Astrocyte (in vitro differentiated cells and primary cell): ENCODE data around the gene THOC5. TPM values are rescaled to one million over a fixed set of nuclear protein-coding genes. Genes with fewer than 3 reads are reported as not detected.

ENCODE experiments used
- DNase-seq: peaks from one replicate; pipeline ENCODE4 v3.0.0-alpha.2; 2010; ENCODE audit warnings: low read depth
- FAIRE-seq: peaks from 2 replicates; lab custom pipeline; 2011; peaks lifted over from hg19 to GRCh38; lab: Jason Lieb, UNC
- H2AFZ ChIP-seq: 2 replicates; pipeline ENCODE4 v1.6.0; 2012; ENCODE audit warnings: low read depth, low read length, inconsistent platforms
- H3K27ac ChIP-seq: 2 replicates; pipeline ENCODE4 v1.5.1; 2011; ENCODE audit warnings: low read depth, low read length, inconsistent platforms
- H3K27me3 ChIP-seq: 2 replicates; pipeline ENCODE4 v1.6.0; 2011; ENCODE audit warnings: low read length, inconsistent platforms; ENCODE audit not compliant: insufficient read depth
- H3K36me3 ChIP-seq: 2 replicates; pipeline ENCODE4 v1.5.1; 2011; ENCODE audit warnings: low read length, inconsistent platforms; ENCODE audit not compliant: insufficient read depth
- H3K4me1 ChIP-seq: 2 replicates; pipeline ENCODE4 v1.5.1; 2011; ENCODE audit warnings: low read length, inconsistent platforms; ENCODE audit not compliant: insufficient read depth
- H3K4me2 ChIP-seq: 2 replicates; pipeline ENCODE4 v1.6.0; 2012; ENCODE audit warnings: low read length, inconsistent platforms
- H3K4me3 ChIP-seq: 2 replicates; pipeline ENCODE4 v1.5.1; 2011; ENCODE audit warnings: low read depth, mild to moderate bottlenecking, low read length, inconsistent platforms; ENCODE audit not compliant: insufficient read depth
- H3K79me2 ChIP-seq: 2 replicates; pipeline ENCODE4 v1.6.0; 2012; ENCODE audit warnings: mild to moderate bottlenecking, low read length, inconsistent platforms; ENCODE audit not compliant: insufficient read depth
- H3K9ac ChIP-seq: 2 replicates; pipeline ENCODE4 v1.6.0; 2012; ENCODE audit warnings: mild to moderate bottlenecking, low read length, inconsistent platforms
- H3K9me3 ChIP-seq: 2 replicates; pipeline ENCODE4 v1.5.1; 2012; ENCODE audit warnings: low read depth, mild to moderate bottlenecking, low read length, inconsistent platforms; ENCODE audit not compliant: insufficient read depth
- H4K20me1 ChIP-seq: 2 replicates; pipeline ENCODE4 v1.6.0; 2012; ENCODE audit warnings: low read length, inconsistent platforms; ENCODE audit not compliant: insufficient read depth
- H3K27ac Mint-ChIP-seq: one replicate; pipeline ENCODE4 v1.8.0; 2021; ENCODE audit warnings: mild to moderate bottlenecking, mixed read lengths; ENCODE audit not compliant: unreplicated experiment
- H3K27me3 Mint-ChIP-seq: one replicate; pipeline ENCODE4 v1.8.0; 2021; ENCODE audit warnings: low read depth, mixed read lengths; ENCODE audit not compliant: unreplicated experiment
- H3K36me3 Mint-ChIP-seq: one replicate; pipeline ENCODE4 v1.8.0; 2021; ENCODE audit warnings: low read depth, mixed read lengths; ENCODE audit not compliant: unreplicated experiment
- H3K4me1 Mint-ChIP-seq: one replicate; pipeline ENCODE4 v1.8.0; 2021; ENCODE audit warnings: low read depth, mixed read lengths; ENCODE audit not compliant: unreplicated experiment
- H3K4me3 Mint-ChIP-seq: one replicate; pipeline ENCODE4 v1.8.0; 2021; ENCODE audit warnings: mild to moderate bottlenecking, moderate library complexity, mixed read lengths; ENCODE audit not compliant: unreplicated experiment
- H3K9me3 Mint-ChIP-seq: one replicate; pipeline ENCODE4 v1.8.0; 2021; ENCODE audit warnings: mild to moderate bottlenecking, mixed read lengths; ENCODE audit not compliant: unreplicated experiment
- CTCF ChIP-seq: IDR thresholded peaks from 2 replicates; pipeline ENCODE4 v1.5.1; 2011; ENCODE audit warnings: low read depth, mild to moderate bottlenecking, inconsistent platforms, low read length, moderate library complexity; ENCODE audit not compliant: insufficient read depth
- EZH2 ChIP-seq: IDR thresholded peaks from 2 replicates; pipeline ENCODE4 v1.6.1; 2012; ENCODE audit warnings: mild to moderate bottlenecking, low read length, inconsistent platforms; ENCODE audit not compliant: insufficient read depth
- total RNA-seq: library from RNA; stranded (reverse); gene quantifications from 2 replicates; pipeline ENCODE4 v1.2.1, GENCODE V29; 2021

THOC5 gene
- total RNA-seq, 1 donor from 2014 or later = 85.0 TPM

DNA sequence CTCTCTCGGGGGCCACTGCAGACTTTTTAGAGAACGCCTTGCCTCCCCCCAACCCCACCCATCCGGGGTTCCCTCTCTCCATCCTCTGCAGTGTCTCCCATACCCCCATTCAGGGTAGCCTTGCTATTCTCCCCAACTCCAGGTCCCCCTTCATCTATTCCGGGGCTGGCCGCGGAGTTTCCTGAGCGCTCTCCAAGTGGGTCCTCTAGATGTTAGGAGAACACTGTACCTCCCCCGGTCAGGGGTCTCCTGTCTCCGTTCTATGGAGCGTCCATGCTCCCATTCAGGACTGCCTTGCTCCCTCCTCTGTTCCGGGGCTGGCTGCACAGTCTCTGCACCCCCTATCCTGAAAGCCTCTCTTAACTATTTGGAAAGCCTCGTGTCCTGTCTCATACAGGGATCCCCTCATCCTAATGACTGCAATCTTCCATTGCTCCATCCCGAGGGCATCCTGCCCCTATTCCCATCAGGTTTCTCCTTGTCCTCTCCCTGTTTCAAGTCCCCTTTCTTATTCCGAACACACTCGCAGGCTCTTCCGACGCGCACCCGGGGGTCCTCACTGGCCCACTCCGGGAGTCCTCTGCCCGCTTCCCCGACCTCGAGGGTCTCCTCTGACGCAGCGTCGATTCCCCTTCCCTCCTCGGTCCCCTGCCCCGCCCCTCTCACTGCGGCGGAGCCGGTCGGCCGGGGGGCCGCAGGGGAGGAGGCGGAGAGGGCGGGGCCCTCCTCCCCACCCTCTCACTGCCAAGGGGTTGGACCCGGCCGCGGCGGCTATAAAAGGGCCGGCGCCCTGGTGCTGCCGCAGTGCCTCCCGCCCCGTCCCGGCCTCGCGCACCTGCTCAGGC lies 73.9 kb downstream of the THOC5 start, which contains the start of gene NEFH:
Gene NEFH, plus strand, starts transcription at position 802 of the 845 bp plus-strand sequence. CDS start 45 bp downstream, outside the sequence.
- H4K20me1 ChIP-seq = peaks cover 29% of the 10 kb centered on the region
- H3K4me2 ChIP-seq = peak within 1 kb of the TSS; percentile 78
- H3K4me1 ChIP-seq = peaks cover 11% of the 10 kb centered on the region
- peak within 1 kb of the TSS; percentile 73 for H2AFZ ChIP-seq
- FAIRE-seq (no peak), DNase-seq (no peak)
- peaks cover 8% of the 10 kb centered on the region for H3K9me3 ChIP-seq
- peak within 1 kb of the TSS; percentile 76 for H3K4me3 Mint-ChIP-seq
- peaks cover 57% of the 10 kb centered on the region for H3K27me3 Mint-ChIP-seq
- H3K79me2 ChIP-seq = no peaks in the 10 kb centered on the region
- peaks cover 5% of the 10 kb centered on the region for H3K36me3 Mint-ChIP-seq
- no peak for TF ChIP-seq CTCF
- TF ChIP-seq EZH2 = no peak
- peak within 1 kb of the TSS; percentile 34 for H3K4me3 ChIP-seq
- H3K4me1 Mint-ChIP-seq = peaks cover 13% of the 10 kb centered on the region
- H3K9ac ChIP-seq = no peak within 1 kb of the TSS
- H3K27ac ChIP-seq = no peak within 1 kb of the TSS
- H3K27ac Mint-ChIP-seq = peak within 1 kb of the TSS; percentile 47
- no peaks in the 10 kb centered on the region for H3K36me3 ChIP-seq
- H3K27me3 ChIP-seq = peaks cover 48% of the 10 kb centered on the region
- peaks cover 11% of the 10 kb centered on the region for H3K9me3 Mint-ChIP-seq

- Mint-ChIP-seq H3K27ac (no peak overlapping the region), H3K27me3 (peaks cover 66% of the 10 kb centered on the region), H3K36me3 (peaks cover 5% of the 10 kb centered on the region), H3K4me3 (peak overlapping the region; percentile 69), H3K4me1 (peaks cover 13% of the 10 kb centered on the region), H3K9me3 (peaks cover 11% of the 10 kb centered on the region)
- no peaks in the 10 kb centered on the region for H3K79me2 ChIP-seq
- DNase-seq (no peak), FAIRE-seq (no peak)
- H3K9me3 ChIP-seq = peaks cover 8% of the 10 kb centered on the region
- H3K4me1 ChIP-seq = peaks cover 11% of the 10 kb centered on the region
- no peak overlapping the region for H3K9ac ChIP-seq
- H2AFZ ChIP-seq = no peak overlapping the region
- no peak overlapping the region for H3K27ac ChIP-seq
- H3K4me3 ChIP-seq = no peak overlapping the region
- no peaks in the 10 kb centered on the region for H3K36me3 ChIP-seq
- H3K27me3 ChIP-seq = peaks cover 48% of the 10 kb centered on the region
- TF ChIP-seq EZH2 (no peak), CTCF (no peak)
- H3K4me2 ChIP-seq = no peak overlapping the region
- peaks cover 29% of the 10 kb centered on the region for H4K20me1 ChIP-seq
Measured at GRCh38 chr22:29478326-29479276, 75.0 kb downstream of the THOC5 start.
